PFSK-1 (cell line): ENCODE data around the gene KLK3.

Experiments
- FOXP2 ChIP-seq: optimal IDR thresholded peaks from 2 replicates; pipeline ENCODE3; 2011; ENCODE audit warnings: borderline replicate concordance, control low read depth, inconsistent platforms; ENCODE audit not compliant: insufficient read depth; ENCODE audit errors: extremely low read length, extremely low read depth
- POLR2AphosphoS5 ChIP-seq: IDR thresholded peaks from 2 replicates; pipeline ENCODE4 v1.6.1; 2012; ENCODE audit warnings: low read depth, mild to moderate bottlenecking, control low read depth, low read length, moderate library complexity
- REST ChIP-seq, 2 experiments: IDR thresholded peaks; 2 replicates each; pipeline versions ENCODE4 v1.6.1 to v1.8.0; 2011 to 2012; ENCODE audit warnings: low read depth in 2 of 2, low read length in 2 of 2, control low read depth in 1 of 2, inconsistent platforms in 1 of 2, mild to moderate bottlenecking in 1 of 2, moderate library complexity in 1 of 2; ENCODE audit not compliant: insufficient read depth in 1 of 2
- SIN3A ChIP-seq: IDR thresholded peaks from 2 replicates; pipeline ENCODE4 v1.6.1; 2012; ENCODE audit warnings: mild to moderate bottlenecking, low read length, moderate library complexity, borderline replicate concordance; ENCODE audit not compliant: insufficient read depth
- TAF1 ChIP-seq: IDR thresholded peaks from 2 replicates; pipeline ENCODE4 v1.6.1; 2012; ENCODE audit warnings: low read length, control low read depth, borderline replicate concordance; ENCODE audit not compliant: insufficient read depth

The KLK3 gene

GRCh38 chr19:50859849-50860248 lies 5.1 kb downstream of the KLK3 start:
- TF ChIP-seq POLR2AphosphoS5 (no peak), SIN3A (no peak)

- TF ChIP-seq FOXP2 (no peak), TAF1 (no peak), SIN3A (no peak), POLR2AphosphoS5 (no peak), REST (IDR thresholded peaks at IDR 0.05; ENCODE audit: insufficient read depth in 1 of 2, low read depth in 2 of 2, low read length in 2 of 2) (no peak)
These were observed 6.3 kb downstream of the KLK3 start for GRCh38 chr19:50861010-50861409.

- no peak for TF ChIP-seq POLR2AphosphoS5
- no peak for TF ChIP-seq SIN3A
- no peak for TF ChIP-seq TAF1
- no peak for TF ChIP-seq REST (IDR thresholded peaks at IDR 0.05; ENCODE audit: insufficient read depth in 1 of 2, low read depth in 2 of 2, low read length in 2 of 2)
- TF ChIP-seq FOXP2, result no peak
These were observed 7.0 kb downstream of the KLK3 start for GRCh38 chr19:50861496-50862286.

- TF ChIP-seq SIN3A, result no peak
- TF ChIP-seq TAF1, result no peak
- no peak for TF ChIP-seq REST (IDR thresholded peaks at IDR 0.05; ENCODE audit: insufficient read depth in 1 of 2, low read depth in 2 of 2, low read length in 2 of 2)
- no peak for TF ChIP-seq FOXP2
- TF ChIP-seq POLR2AphosphoS5, result no peak
These were observed 14.8 kb downstream of the KLK3 start for GRCh38 chr19:50869479-50869878.

GRCh38 chr19:50870417-50871089 lies 15.8 kb downstream of the KLK3 start:
- TF ChIP-seq REST (IDR thresholded peaks at IDR 0.05; ENCODE audit: insufficient read depth in 1 of 2, low read depth in 2 of 2, low read length in 2 of 2) (no peak), FOXP2 (no peak), POLR2AphosphoS5 (no peak), TAF1 (no peak), SIN3A (no peak)
